ENCODE results near the gene LTBP3.

Gene LTBP3

GRCh38 chr11:65506772-65507505 lies 51.2 kb downstream of the LTBP3 start:
- DNase-seq (ENCODE audit: low read depth), result no peak

DNA sequence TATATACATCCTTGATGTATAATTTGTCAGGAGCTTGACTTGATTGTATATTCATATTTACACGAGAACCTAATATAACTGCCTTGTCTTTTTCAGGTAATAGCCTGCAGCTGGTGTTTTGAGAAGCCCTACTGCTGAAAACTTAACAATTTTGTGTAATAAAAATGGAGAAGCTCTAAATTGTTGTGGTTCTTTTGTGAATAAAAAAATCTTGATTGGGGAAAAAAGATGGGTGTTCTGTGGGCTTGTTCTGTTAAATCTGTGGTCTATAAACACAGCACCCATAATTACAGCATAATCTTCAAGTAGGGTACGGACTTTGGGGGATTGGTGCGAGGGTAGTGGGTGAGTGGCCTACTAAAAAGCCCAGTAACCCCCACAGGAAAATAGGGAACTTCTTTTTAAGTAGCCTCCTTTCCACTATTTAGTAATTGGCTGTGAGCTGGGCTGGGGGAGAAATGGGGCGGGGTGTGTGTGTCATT lies 51.8 kb downstream of the LTBP3 start:
- no peak for DNase-seq (ENCODE audit: low read depth)

DNA sequence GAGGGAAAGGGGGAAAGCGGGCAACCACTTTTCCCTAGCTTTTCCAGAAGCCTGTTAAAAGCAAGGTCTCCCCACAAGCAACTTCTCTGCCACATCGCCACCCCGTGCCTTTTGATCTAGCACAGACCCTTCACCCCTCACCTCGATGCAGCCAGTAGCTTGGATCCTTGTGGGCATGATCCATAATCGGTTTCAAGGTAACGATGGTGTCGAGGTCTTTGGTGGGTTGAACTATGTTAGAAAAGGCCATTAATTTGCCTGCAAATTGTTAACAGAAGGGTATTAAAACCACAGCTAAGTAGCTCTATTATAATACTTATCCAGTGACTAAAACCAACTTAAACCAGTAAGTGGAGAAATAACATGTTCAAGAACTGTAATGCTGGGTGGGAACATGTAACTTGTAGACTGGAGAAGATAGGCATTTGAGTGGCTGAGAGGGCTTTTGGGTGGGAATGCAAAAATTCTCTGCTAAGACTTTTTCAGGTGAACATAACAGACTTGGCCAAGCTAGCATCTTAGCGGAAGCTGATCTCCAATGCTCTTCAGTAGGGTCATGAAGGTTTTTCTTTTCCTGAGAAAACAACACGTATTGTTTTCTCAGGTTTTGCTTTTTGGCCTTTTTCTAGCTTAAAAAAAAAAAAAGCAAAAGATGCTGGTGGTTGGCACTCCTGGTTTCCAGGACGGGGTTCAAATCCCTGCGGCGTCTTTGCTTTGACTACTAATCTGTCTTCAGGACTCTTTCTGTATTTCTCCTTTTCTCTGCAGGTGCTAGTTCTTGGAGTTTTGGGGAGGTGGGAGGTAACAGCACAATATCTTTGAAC lies 52.5 kb downstream of the LTBP3 start:
- DNase-seq (ENCODE audit: low read depth), result no peak

DNA sequence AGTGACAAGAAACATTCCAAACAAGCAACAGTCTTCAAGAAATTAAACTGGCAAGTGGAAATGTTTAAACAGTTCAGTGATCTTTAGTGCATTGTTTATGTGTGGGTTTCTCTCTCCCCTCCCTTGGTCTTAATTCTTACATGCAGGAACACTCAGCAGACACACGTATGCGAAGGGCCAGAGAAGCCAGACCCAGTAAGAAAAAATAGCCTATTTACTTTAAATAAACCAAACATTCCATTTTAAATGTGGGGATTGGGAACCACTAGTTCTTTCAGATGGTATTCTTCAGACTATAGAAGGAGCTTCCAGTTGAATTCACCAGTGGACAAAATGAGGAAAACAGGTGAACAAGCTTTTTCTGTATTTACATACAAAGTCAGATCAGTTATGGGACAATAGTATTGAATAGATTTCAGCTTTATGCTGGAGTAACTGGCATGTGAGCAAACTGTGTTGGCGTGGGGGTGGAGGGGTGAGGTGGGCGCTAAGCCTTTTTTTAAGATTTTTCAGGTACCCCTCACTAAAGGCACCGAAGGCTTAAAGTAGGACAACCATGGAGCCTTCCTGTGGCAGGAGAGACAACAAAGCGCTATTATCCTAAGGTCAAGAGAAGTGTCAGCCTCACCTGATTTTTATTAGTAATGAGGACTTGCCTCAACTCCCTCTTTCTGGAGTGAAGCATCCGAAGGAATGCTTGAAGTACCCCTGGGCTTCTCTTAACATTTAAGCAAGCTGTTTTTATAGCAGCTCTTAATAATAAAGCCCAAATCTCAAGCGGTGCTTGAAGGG lies 53.3 kb downstream of the LTBP3 start:
- DNase-seq (ENCODE audit: low read depth), result no peak

DNA sequence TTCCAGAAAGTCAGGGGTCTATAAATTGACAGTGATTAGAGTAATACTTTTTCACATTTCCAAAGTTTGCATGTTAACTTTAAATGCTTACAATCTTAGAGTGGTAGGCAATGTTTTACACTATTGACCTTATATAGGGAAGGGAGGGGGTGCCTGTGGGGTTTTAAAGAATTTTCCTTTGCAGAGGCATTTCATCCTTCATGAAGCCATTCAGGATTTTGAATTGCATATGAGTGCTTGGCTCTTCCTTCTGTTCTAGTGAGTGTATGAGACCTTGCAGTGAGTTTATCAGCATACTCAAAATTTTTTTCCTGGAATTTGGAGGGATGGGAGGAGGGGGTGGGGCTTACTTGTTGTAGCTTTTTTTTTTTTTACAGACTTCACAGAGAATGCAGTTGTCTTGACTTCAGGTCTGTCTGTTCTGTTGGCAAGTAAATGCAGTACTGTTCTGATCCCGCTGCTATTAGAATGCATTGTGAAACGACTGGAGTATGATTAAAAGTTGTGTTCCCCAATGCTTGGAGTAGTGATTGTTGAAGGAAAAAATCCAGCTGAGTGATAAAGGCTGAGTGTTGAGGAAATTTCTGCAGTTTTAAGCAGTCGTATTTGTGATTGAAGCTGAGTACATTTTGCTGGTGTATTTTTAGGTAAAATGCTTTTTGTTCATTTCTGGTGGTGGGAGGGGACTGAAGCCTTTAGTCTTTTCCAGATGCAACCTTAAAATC lies 54.0 kb downstream of the LTBP3 start:
- no peak for DNase-seq (ENCODE audit: low read depth)

- DNase-seq (ENCODE audit: low read depth), result no peak
Measured at GRCh38 chr11:65503368-65503948, 54.7 kb downstream of the LTBP3 start.

- no peak for DNase-seq (ENCODE audit: low read depth)
Measured at GRCh38 chr11:65502555-65503367, 55.4 kb downstream of the LTBP3 start.

DNA sequence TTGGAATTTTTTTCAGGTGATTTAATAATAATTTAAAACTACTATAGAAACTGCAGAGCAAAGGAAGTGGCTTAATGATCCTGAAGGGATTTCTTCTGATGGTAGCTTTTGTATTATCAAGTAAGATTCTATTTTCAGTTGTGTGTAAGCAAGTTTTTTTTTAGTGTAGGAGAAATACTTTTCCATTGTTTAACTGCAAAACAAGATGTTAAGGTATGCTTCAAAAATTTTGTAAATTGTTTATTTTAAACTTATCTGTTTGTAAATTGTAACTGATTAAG lies 55.9 kb downstream of the LTBP3 start:
- no peak for DNase-seq (ENCODE audit: low read depth)

- DNase-seq (ENCODE audit: low read depth), result no peak
Measured at GRCh38 chr11:65501472-65502273, 56.5 kb downstream of the LTBP3 start.

DNA sequence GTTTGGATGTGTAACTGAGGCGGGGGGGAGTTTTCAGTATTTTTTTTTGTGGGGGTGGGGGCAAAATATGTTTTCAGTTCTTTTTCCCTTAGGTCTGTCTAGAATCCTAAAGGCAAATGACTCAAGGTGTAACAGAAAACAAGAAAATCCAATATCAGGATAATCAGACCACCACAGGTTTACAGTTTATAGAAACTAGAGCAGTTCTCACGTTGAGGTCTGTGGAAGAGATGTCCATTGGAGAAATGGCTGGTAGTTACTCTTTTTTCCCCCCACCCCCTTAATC lies 57.0 kb downstream of the LTBP3 start:
- no peak for DNase-seq (ENCODE audit: low read depth)

DNA sequence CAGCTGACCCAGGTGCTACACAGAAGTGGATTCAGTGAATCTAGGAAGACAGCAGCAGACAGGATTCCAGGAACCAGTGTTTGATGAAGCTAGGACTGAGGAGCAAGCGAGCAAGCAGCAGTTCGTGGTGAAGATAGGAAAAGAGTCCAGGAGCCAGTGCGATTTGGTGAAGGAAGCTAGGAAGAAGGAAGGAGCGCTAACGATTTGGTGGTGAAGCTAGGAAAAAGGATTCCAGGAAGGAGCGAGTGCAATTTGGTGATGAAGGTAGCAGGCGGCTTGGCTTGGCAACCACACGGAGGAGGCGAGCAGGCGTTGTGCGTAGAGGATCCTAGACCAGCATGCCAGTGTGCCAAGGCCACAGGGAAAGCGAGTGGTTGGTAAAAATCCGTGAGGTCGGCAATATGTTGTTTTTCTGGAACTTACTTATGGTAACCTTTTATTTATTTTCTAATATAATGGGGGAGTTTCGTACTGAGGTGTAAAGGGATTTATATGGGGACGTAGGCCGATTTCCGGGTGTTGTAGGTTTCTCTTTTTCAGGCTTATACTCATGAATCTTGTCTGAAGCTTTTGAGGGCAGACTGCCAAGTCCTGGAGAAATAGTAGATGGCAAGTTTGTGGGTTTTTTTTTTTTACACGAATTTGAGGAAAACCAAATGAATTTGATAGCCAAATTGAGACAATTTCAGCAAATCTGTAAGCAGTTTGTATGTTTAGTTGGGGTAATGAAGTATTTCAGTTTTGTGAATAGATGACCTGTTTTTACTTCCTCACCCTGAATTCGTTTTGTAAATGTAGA lies 57.6 kb downstream of the LTBP3 start:
- no peak for DNase-seq (ENCODE audit: low read depth)

GRCh38 chr11:65499713-65500386 lies 58.3 kb downstream of the LTBP3 start:
- DNase-seq (ENCODE audit: low read depth), result no peak

DNA sequence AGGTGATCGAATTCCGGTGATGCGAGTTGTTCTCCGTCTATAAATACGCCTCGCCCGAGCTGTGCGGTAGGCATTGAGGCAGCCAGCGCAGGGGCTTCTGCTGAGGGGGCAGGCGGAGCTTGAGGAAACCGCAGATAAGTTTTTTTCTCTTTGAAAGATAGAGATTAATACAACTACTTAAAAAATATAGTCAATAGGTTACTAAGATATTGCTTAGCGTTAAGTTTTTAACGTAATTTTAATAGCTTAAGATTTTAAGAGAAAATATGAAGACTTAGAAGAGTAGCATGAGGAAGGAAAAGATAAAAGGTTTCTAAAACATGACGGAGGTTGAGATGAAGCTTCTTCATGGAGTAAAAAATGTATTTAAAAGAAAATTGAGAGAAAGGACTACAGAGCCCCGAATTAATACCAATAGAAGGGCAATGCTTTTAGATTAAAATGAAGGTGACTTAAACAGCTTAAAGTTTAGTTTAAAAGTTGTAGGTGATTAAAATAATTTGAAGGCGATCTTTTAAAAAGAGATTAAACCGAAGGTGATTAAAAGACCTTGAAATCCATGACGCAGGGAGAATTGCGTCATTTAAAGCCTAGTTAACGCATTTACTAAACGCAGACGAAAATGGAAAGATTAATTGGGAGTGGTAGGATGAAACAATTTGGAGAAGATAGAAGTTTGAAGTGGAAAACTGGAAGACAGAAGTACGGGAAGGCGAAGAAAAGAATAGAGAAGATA lies 59.0 kb downstream of the LTBP3 start, which contains the start of gene MALAT1:
MALAT1 (plus strand) TSS at position 69 of the 736 bp plus-strand sequence.
- peak; percentile 83 for DNase-seq (ENCODE audit: low read depth)

- no peak for DNase-seq (ENCODE audit: low read depth)
Measured at GRCh38 chr11:65498727-65498976, 59.5 kb downstream of the LTBP3 start.

GRCh38 chr11:65498042-65498726 lies 60.0 kb downstream of the LTBP3 start:
- no peak for DNase-seq (ENCODE audit: low read depth)

DNA sequence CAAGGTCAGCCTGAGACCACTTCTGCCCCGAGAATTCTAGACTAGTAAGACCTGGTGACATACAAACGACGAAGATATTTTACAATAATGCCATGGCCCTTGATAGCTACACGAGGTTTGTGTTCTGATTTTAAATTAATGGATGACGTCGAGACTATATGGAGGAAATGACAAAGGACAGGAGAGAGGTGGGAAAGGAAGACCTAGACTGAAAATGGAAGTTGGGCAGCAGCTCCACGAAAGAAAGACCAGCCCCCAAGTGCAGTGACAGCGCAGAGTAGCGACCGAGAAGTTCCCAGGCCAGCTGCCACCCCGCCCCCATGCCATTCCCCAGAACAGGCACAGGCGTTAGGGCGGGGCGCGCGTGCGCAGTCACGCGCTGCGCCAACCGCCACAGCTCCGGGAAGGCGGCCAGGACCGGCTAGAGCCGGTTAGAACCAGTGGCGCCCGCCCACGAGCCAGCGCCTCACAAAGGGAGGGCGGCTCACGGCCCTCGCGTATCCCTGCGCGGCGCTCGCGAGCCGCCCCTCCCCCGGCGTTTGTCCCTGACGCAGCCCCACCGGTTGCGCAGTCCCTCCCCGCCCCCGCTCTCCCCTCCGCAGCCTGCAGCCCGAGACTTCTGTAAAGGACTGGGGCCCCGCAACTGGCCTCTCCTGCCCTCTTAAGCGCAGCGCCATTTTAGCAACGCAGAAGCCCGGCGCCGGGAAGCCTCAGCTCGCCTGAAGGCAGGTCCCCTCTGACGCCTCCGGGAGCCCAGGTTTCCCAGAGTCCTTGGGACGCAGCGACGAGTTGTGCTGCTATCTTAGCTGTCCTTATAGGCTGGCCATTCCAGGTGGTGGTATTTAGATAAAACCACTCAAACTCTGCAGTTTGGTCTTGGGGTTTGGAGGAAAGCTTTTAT lies 60.8 kb downstream of the LTBP3 start:
- peak; percentile 99 for DNase-seq (ENCODE audit: low read depth)

Data from stimulated activated CD8-positive, alpha-beta memory T cell treated with anti-CD3 and anti-CD28 coated beads, Interleukin-12 subunit alpha, Interleukin-12 subunit beta, amount 100 ng/mL, for 4 hours (primary cell).